Heart right ventricle (tissue), 16 donors: ENCODE results near the gene TLX3. TPM values are rescaled to one million over a fixed set of nuclear protein-coding genes. Genes with fewer than 3 reads are reported as not detected.

Experiments
- ATAC-seq, 8 donors: fragments of 200-7000 bp; cut with Tn5 transposase; one replicate each; pipeline ENCODE4 v1.9.1; 2020; ENCODE audit warnings: mild to moderate bottlenecking in 8 of 8, moderate library complexity in 8 of 8, moderate number of reproducible peaks in 1 of 8
- DNase-seq, 2 donors: peaks; one replicate each; pipeline ENCODE4 v3.0.0-alpha.2; 2020
- H3K27ac ChIP-seq, 10 donors: fragments of 200-600 bp; sonication (generic) in 2 of 10; one replicate each; pipeline versions ENCODE4 v1.5.0 to v1.8.0; 2020 to 2022; ENCODE audit warnings: mild to moderate bottlenecking in 3 of 10
- H3K27me3 ChIP-seq, 7 donors: fragments of 200-600 bp; one replicate each; pipeline ENCODE4 v1.8.0; 2021 to 2022; ENCODE audit warnings: mild to moderate bottlenecking in 2 of 7
- H3K36me3 ChIP-seq, 9 donors: fragments of 200-600 bp; sonication (generic) in 1 of 9; one replicate each; pipeline versions ENCODE4 v1.5.0 to v1.8.0; 2020 to 2022; ENCODE audit warnings: mild to moderate bottlenecking in 2 of 9
- H3K4me1 ChIP-seq, 9 donors: fragments of 200-600 bp; sonication (generic) in 1 of 9; one replicate each; pipeline versions ENCODE4 v1.5.0 to v1.8.0; 2020 to 2022; ENCODE audit warnings: mild to moderate bottlenecking in 4 of 9
- H3K4me3 ChIP-seq, 10 donors: fragments of 200-600 bp; sonication (generic) in 2 of 10; one replicate each; pipeline versions ENCODE4 v1.5.0 to v1.8.0; 2020 to 2022; ENCODE audit warnings: mild to moderate bottlenecking in 7 of 10, moderate library complexity in 2 of 10
- H3K9me3 ChIP-seq, 11 donors: fragments of 200-600 bp in 10 of 11; sonication (generic) in 2 of 11; one replicate each; pipeline versions ENCODE4 v1.5.0 to v1.8.0; 2013 to 2022; ENCODE audit warnings: mild to moderate bottlenecking in 2 of 11, control low read depth in 1 of 11, moderate library complexity in 1 of 11
- CTCF ChIP-seq, 9 donors: fragments of 200-600 bp; sonication (generic) in 2 of 9; IDR thresholded peaks; one replicate each; pipeline versions ENCODE4 v1.5.0 to v1.8.0; 2021 to 2022; ENCODE audit warnings: antibody characterized with exemption in 9 of 9, mild to moderate bottlenecking in 5 of 9, moderate library complexity in 1 of 9
- WGBS, 2 donors: extraction: QIAGEN DNeasy Blood & Tissue Kit; methylation state at CpG; one replicate each; pipeline ENCODE4 v1.1.7; 2013; ENCODE audit warnings: inconsistent platforms in 1 of 2; 5-methylcytosine and 5-hydroxymethylcytosine counted together
- intact Hi-C, 10 donors: fragments of 100-400 bp; cut with DNase I; formaldehyde crosslinking; loops; one replicate each; pipeline versions ENCODE4 v1.11.1 to v1.14.2; 2022
- polyA plus RNA-seq, 2 donors: library from polyadenylated mRNA; stranded (reverse); fragments of 200-250 nt; gene quantifications; one replicate each; pipeline ENCODE4 v1.2.3, GENCODE V29; 2013
- total RNA-seq, 10 donors: library from RNA; stranded (reverse); fragmentation: NEBNext Ultra II Directional in 3 of 10; extraction: Animal tissue kit (Norgen Biotek cat#: 25700) in 3 of 10; gene quantifications; one replicate each; pipeline versions ENCODE4 v1.2.1 to v1.2.4, GENCODE V29; 2021 to 2023
- donor health status: Arrhythmogenic right ventricular cardiomyopathy.
- donor health status: ischemic (EF 13 %, LVEDD 7.1; RV severe dilation, severe dysfunction).
- donor health status: healthy with polysubstance abuse.
- donor health status: DM: no; HTN: yes; CAD: no.
- donor health status: DM: no; HTN: no; CAD: no.
- donor health status: ischemic (EF 25% LVEDD 6.9; RV normal size, moderate dysfunction).
- donor health status: ischemic (EF 25% LVEDD 5.7; RV mildly dilated, moderate dysfunction).
- donor health status: healthy.
- donor health status: DM: yes; HTN: yes; CAD: no.
- donor health status: Ischemic cardiomyopathy.
- donor health status: ischemic (EF 35%, LVEDD 5.7; RV mildly dilated, moderate dysfunction).
- donor health status: nonischemic (EF 11% LVEDD 7.7; RV severe dilation, severe dysfunction).
- donor health status: DM: yes; HTN: yes; CAD: no.
- donor health status: PGD.
- donor health status: ischemic (EF 29% LVEDD 5.4; RV normal size, mild dysfunction).
- donor health status: nonischemic (EF 23%, LVEDD 6.1; RV moderate dilation, normal function).

The TLX3 gene
- total and polyA plus RNA-seq, 12 donors = not detected

- no peak for DNase-seq
- WGBS, 2 donors = 93 to 95% methylated on average over 5 of the region's 5 CpGs
- no peak overlapping the region for H3K27ac ChIP-seq
- no peaks in the 10 kb centered on the region for H3K36me3 ChIP-seq
- H3K4me1 ChIP-seq = no peaks in the 10 kb centered on the region
- H3K9me3 ChIP-seq = no peaks in the 10 kb centered on the region
- no peak overlapping the region for H3K4me3 ChIP-seq
- no peak for ATAC-seq
- H3K27me3 ChIP-seq = peaks cover 8 to 100% (median 95%) of the 10 kb centered on the region in 7 donors
- TF ChIP-seq CTCF (IDR thresholded peaks at IDR 0.05) = no peak
- intact Hi-C loops = no loop called here
These were observed 13.5 kb downstream of the TLX3 start for GRCh38 chr5:171322527-171322926.

- Histone ChIP-seq H3K27me3 (peaks cover 3 to 100% (median 95%) of the 10 kb centered on the region in 7 donors), H3K9me3 (no peaks in the 10 kb centered on the region), H3K4me3 (no peak overlapping the region), H3K36me3 (no peaks in the 10 kb centered on the region), H3K27ac (no peak overlapping the region), H3K4me1 (no peaks in the 10 kb centered on the region)
- TF ChIP-seq CTCF (IDR thresholded peaks at IDR 0.05) = no peak
- ATAC-seq (no peak), DNase-seq (no peak)
- WGBS, 2 donors = 81 to 83% methylated on average over 3 of the region's 3 CpGs
- intact Hi-C loops = no loop called here
These were observed 14.0 kb downstream of the TLX3 start for GRCh38 chr5:171323007-171323406.

- DNase-seq = no peak
- intact Hi-C loops = no loop called here
- no peaks in the 10 kb centered on the region for H3K4me1 ChIP-seq
- no peak for TF ChIP-seq CTCF (IDR thresholded peaks at IDR 0.05)
- no peak overlapping the region for H3K4me3 ChIP-seq
- H3K9me3 ChIP-seq = no peaks in the 10 kb centered on the region
- no peaks in the 10 kb centered on the region for H3K36me3 ChIP-seq
- H3K27ac ChIP-seq = no peak overlapping the region
- H3K27me3 ChIP-seq = peaks cover 0 to 99% (median 94%) of the 10 kb centered on the region in 7 donors
- ATAC-seq = peak in 1 of 8 donors; percentile 38
- WGBS, 2 donors = 42 to 46% methylated on average over 20 of the region's 20 CpGs
These were observed 15.0 kb downstream of the TLX3 start for GRCh38 chr5:171323806-171324632.

GRCh38 chr5:171330021-171330420, 21.0 kb downstream of the TLX3 start:
- no peak for TF ChIP-seq CTCF (IDR thresholded peaks at IDR 0.05)
- 35 to 47% methylated on average over 8 of the region's 8 CpGs for WGBS, 2 donors
- intact Hi-C loops = loop anchor here in 6 of 10 donors (10.0 kb wide), 6 partner anchors 125 to 895 kb away; no protein-coding TSS in a partner anchor

More at GRCh38 chr5:171330021-171330420, 21.0 kb downstream of the TLX3 start:
- no peak for ATAC-seq
- Histone ChIP-seq H3K4me1 (no peaks in the 10 kb centered on the region), H3K27ac (no peak overlapping the region), H3K4me3 (no peak overlapping the region), H3K9me3 (no peaks in the 10 kb centered on the region), H3K27me3 (peaks cover 0 to 97% (median 88%) of the 10 kb centered on the region in 7 donors), H3K36me3 (no peaks in the 10 kb centered on the region)
- no peak for DNase-seq
